Head of caudate nucleus (tissue), 42 donors: ENCODE measurements around the gene PRKCZ.
A peak's percentile ranks its signal among the peaks of the same experiment; 100 is the strongest.

Experiments
- DNase-seq, 42 donors: peaks; one replicate each; pipeline versions ENCODE4 v3.0.0 to v3.0.0-alpha.2; 2020 to 2021; ENCODE audit warnings: mixed read lengths in 7 of 42
- intact Hi-C: fragments of 100-400 bp; cut with DNase I; formaldehyde crosslinking; loops from one replicate; pipeline ENCODE4 v1.15.0; 2022

The PRKCZ gene

GRCh38 chr1:2232916-2233438 is 182.8 kb downstream of the PRKCZ start:
- intact Hi-C loops, result loop anchor here (5.0 kb wide), 3 partner anchors 36 to 84 kb away; no protein-coding TSS in a partner anchor
- DNase-seq, result no peak

- intact Hi-C loops, result loop anchor here (5.0 kb wide), 3 partner anchors 36 to 84 kb away; no protein-coding TSS in a partner anchor
- no peak for DNase-seq
These were observed 183.3 kb downstream of the PRKCZ start for GRCh38 chr1:2233468-2233867.

- DNase-seq, result peak in 40 of 42 donors; percentile 51 to 91 (median 76)
- intact Hi-C loops, result loop anchor here (5.0 kb wide), 3 partner anchors 37 to 83 kb away; no protein-coding TSS in a partner anchor
These were observed 184.0 kb downstream of the PRKCZ start for GRCh38 chr1:2233997-2234761.

GRCh38 chr1:2234762-2235113 is 184.5 kb downstream of the PRKCZ start:
- DNase-seq, result peak in 1 of 42 donors; percentile 61
- intact Hi-C loops, result loop anchor here (5.0 kb wide), 3 partner anchors 37 to 83 kb away; no protein-coding TSS in a partner anchor
